ENCODE results near the gene GARIN5B.
"Not testable (repeated sequence)": the region's sequence is repeated elsewhere in the genome, so short reads cannot be mapped to it uniquely, and the experiment has no call there.

GARIN5B gene

GRCh38 chr19:55362990-55363716 is at the start of gene GARIN5B:
TSS of gene GARIN5B (minus strand) at chr19:55363260. CDS start at chr19:55363066, 194 bp downstream.
- no peak within 1 kb of the TSS for H3K4me3 Mint-ChIP-seq

GRCh38 chr19:55410168-55410567 is 47.1 kb upstream of the GARIN5B start:
- no peak for ATAC-seq
- no peak overlapping the region for H3K4me3 Mint-ChIP-seq
- no peak overlapping the region for H3K27ac Mint-ChIP-seq

More at GRCh38 chr19:55362990-55363716, at the start of gene GARIN5B:
- no peak for ATAC-seq
- Mint-ChIP-seq H3K27ac (no peak within 1 kb of the TSS), H3K27me3 (peaks cover 19% of the 10 kb centered on the region), H3K4me1 (no peaks in the 10 kb centered on the region), H3K9me3 (no peaks in the 10 kb centered on the region)
- no peak for DNase-seq

GRCh38 chr19:55409179-55409578 is 46.1 kb upstream of the GARIN5B start:
- ATAC-seq, H3K27me3 Mint-ChIP-seq, DNase-seq, H3K4me3 Mint-ChIP-seq: not testable (repeated sequence)
- Mint-ChIP-seq H3K4me1 (peaks cover 37% of the 10 kb centered on the region), H3K27ac (peak overlapping the region in 1 of 2 donors; percentile 99), H3K9me3 (peaks cover 12 to 14% of the 10 kb centered on the region in 2 donors)

More at GRCh38 chr19:55410168-55410567, 47.1 kb upstream of the GARIN5B start:
- DNase-seq, result no peak
- peaks cover 12 to 14% of the 10 kb centered on the region in 2 donors for H3K9me3 Mint-ChIP-seq
- H3K4me1 Mint-ChIP-seq, result peaks cover 35% of the 10 kb centered on the region
- H3K27me3 Mint-ChIP-seq, result peaks cover 7% of the 10 kb centered on the region

GRCh38 chr19:55408533-55408872 is 45.4 kb upstream of the GARIN5B start:
- H3K4me3 Mint-ChIP-seq, result peak overlapping the region; percentile 92 to 97
- DNase-seq (no peak), ATAC-seq (no peak)
- H3K27ac Mint-ChIP-seq, result peak overlapping the region; percentile 99 to 100
- peaks cover 7% of the 10 kb centered on the region for H3K27me3 Mint-ChIP-seq
- H3K4me1 Mint-ChIP-seq, result peaks cover 43% of the 10 kb centered on the region
- peaks cover 12 to 14% of the 10 kb centered on the region in 2 donors for H3K9me3 Mint-ChIP-seq

- Mint-ChIP-seq H3K9me3 (peaks cover 12 to 14% of the 10 kb centered on the region in 2 donors), H3K27ac (peak overlapping the region; percentile 99 to 100), H3K27me3 (peaks cover 7% of the 10 kb centered on the region), H3K4me1 (peaks cover 49% of the 10 kb centered on the region), H3K4me3 (peak overlapping the region; percentile 92 to 97)
- ATAC-seq (peak; percentile 95), DNase-seq (peak; percentile 97 to 98)
Measured at GRCh38 chr19:55407800-55408532, 44.9 kb upstream of the GARIN5B start.

GRCh38 chr19:55407550-55407799 is 44.4 kb upstream of the GARIN5B start, which contains the start of gene UBE2S:
TSS of gene UBE2S (minus strand) at chr19:55407788. CDS start at chr19:55407589, 199 bp downstream.
- Mint-ChIP-seq H3K9me3 (peaks cover 12 to 14% of the 10 kb centered on the region in 2 donors), H3K27ac (peak within 1 kb of the TSS; percentile 99 to 100), H3K4me3 (peak within 1 kb of the TSS; percentile 92 to 97), H3K4me1 (peaks cover 52% of the 10 kb centered on the region)
- DNase-seq, H3K27me3 Mint-ChIP-seq: not testable (repeated sequence)
- ATAC-seq, result peak; percentile 19

GRCh38 chr19:55406826-55407549 is 43.9 kb upstream of the GARIN5B start:
- ATAC-seq (no peak), DNase-seq (no peak)
- H3K4me1 Mint-ChIP-seq, result peaks cover 55% of the 10 kb centered on the region
- peaks cover 12 to 14% of the 10 kb centered on the region in 2 donors for H3K9me3 Mint-ChIP-seq
- H3K27me3 Mint-ChIP-seq, result peaks cover 7% of the 10 kb centered on the region
- H3K27ac Mint-ChIP-seq, result peak overlapping the region; percentile 90 to 98
- peak overlapping the region; percentile 92 to 97 for H3K4me3 Mint-ChIP-seq

- Mint-ChIP-seq H3K27ac (peak overlapping the region; percentile 90 to 98), H3K4me1 (peaks cover 59% of the 10 kb centered on the region), H3K27me3 (peaks cover 3% of the 10 kb centered on the region), H3K4me3 (peak overlapping the region; percentile 92 to 97), H3K9me3 (peaks cover 12 to 14% of the 10 kb centered on the region in 2 donors)
- ATAC-seq, result no peak
- no peak for DNase-seq
Measured at GRCh38 chr19:55406091-55406825, 43.2 kb upstream of the GARIN5B start.

- no peaks in the 10 kb centered on the region for H3K27me3 Mint-ChIP-seq
- ATAC-seq (no peak), DNase-seq (no peak)
- peak overlapping the region; percentile 64 to 98 for H3K27ac Mint-ChIP-seq
- H3K4me1 Mint-ChIP-seq, result peaks cover 61% of the 10 kb centered on the region
- peak overlapping the region; percentile 92 to 97 for H3K4me3 Mint-ChIP-seq
- H3K9me3 Mint-ChIP-seq, result peaks cover 12 to 13% of the 10 kb centered on the region in 2 donors
Measured at GRCh38 chr19:55405638-55406037, 42.6 kb upstream of the GARIN5B start.

- no peaks in the 10 kb centered on the region for H3K9me3 Mint-ChIP-seq
- DNase-seq, result no peak
- H3K4me3 Mint-ChIP-seq, result no peak overlapping the region
- peak overlapping the region in 1 of 2 donors; percentile 90 for H3K27ac Mint-ChIP-seq
- H3K4me1 Mint-ChIP-seq, result peaks cover 65% of the 10 kb centered on the region
- no peak for ATAC-seq
- H3K27me3 Mint-ChIP-seq, result no peaks in the 10 kb centered on the region
Measured at GRCh38 chr19:55402509-55402908, 39.4 kb upstream of the GARIN5B start.

- Mint-ChIP-seq H3K27ac (peak overlapping the region in 1 of 2 donors; percentile 90), H3K4me1 (peaks cover 59% of the 10 kb centered on the region)
- not testable (repeated sequence) for H3K9me3 Mint-ChIP-seq, H3K27me3 Mint-ChIP-seq, DNase-seq, H3K4me3 Mint-ChIP-seq, ATAC-seq
Measured at GRCh38 chr19:55401390-55401789, 38.3 kb upstream of the GARIN5B start.

GRCh38 chr19:55400281-55401087 is 37.4 kb upstream of the GARIN5B start:
- peaks cover 50% of the 10 kb centered on the region for H3K4me1 Mint-ChIP-seq
- no peaks in the 10 kb centered on the region for H3K9me3 Mint-ChIP-seq
- no peak overlapping the region for H3K4me3 Mint-ChIP-seq
- ATAC-seq (no peak), DNase-seq (no peak)
- peak overlapping the region in 1 of 2 donors; percentile 90 for H3K27ac Mint-ChIP-seq
- no peaks in the 10 kb centered on the region for H3K27me3 Mint-ChIP-seq

GRCh38 chr19:55398200-55398925 is 35.3 kb upstream of the GARIN5B start:
- Mint-ChIP-seq H3K27me3 (no peaks in the 10 kb centered on the region), H3K9me3 (no peaks in the 10 kb centered on the region), H3K4me3 (no peak overlapping the region), H3K27ac (peak overlapping the region in 1 of 2 donors; percentile 10), H3K4me1 (peaks cover 40% of the 10 kb centered on the region)
- ATAC-seq (peak; percentile 47), DNase-seq (no peak)
